ENCODE data around the gene TMEM37. TPM values are rescaled to one million over a fixed set of nuclear protein-coding genes. Genes with fewer than 3 reads are reported as not detected.

Gene TMEM37
- total and polyA plus RNA-seq, 7 experiments from 2014 or later = 0.37 to 4.2 (median 0.51) TPM; not detected in 2

- POLR2A ChIA-PET = no interaction called here
- peaks cover 0 to 48% (median 6%) of the 10 kb centered on the region in 5 donors for H3K27me3 Mint-ChIP-seq
Observed at GRCh38 chr2:119485336-119486110, 53.9 kb downstream of the TMEM37 start.

GRCh38 chr2:119486196-119486827 lies 54.7 kb downstream of the TMEM37 start:
- H3K4me3 ChIP-seq (ENCODE audit: low read length) = no peak overlapping the region
- Mint-ChIP-seq H3K9me3 (peaks cover 0 to 3% (median 0%) of the 10 kb centered on the region in 11 donors), H3K27me3 (peaks cover 0 to 51% (median 6%) of the 10 kb centered on the region in 5 donors), H3K4me1 (no peaks in the 10 kb centered on the region), H3K27ac (no peak overlapping the region), H3K36me3 (no peaks in the 10 kb centered on the region), H3K4me3 (no peak overlapping the region)
- H3K27ac ChIP-seq (ENCODE audit: low read depth, low read length) = no peak overlapping the region
- DNase-seq (no peak), ATAC-seq (no peak)
- H3K9me3 ChIP-seq (ENCODE audit: control insufficient read depth in 2 of 3, low read length in 3 of 3) = no peaks in the 10 kb centered on the region
- CTCF ChIA-PET = interaction anchor here (1.2 kb wide), 1 partner anchor 10 kb away, joined by 6 read pairs; no protein-coding TSS in a partner anchor
- H3K27me3 ChIP-seq (ENCODE audit: control insufficient read depth in 2 of 2, insufficient read depth in 2 of 2, low read length in 2 of 2) = no peaks in the 10 kb centered on the region
- no peaks in the 10 kb centered on the region for H3K4me1 ChIP-seq (ENCODE audit: control insufficient read depth in 2 of 2, insufficient read depth in 2 of 2, low read length in 2 of 2)
- POLR2A ChIA-PET = no interaction called here
- intact Hi-C loops (cut with micrococcal nuclease) = no loop called here
- no peaks in the 10 kb centered on the region for H3K36me3 ChIP-seq (ENCODE audit: control insufficient read depth in 2 of 3, insufficient read depth in 3 of 3, low read length in 3 of 3)

More at GRCh38 chr2:119485336-119486110, 53.9 kb downstream of the TMEM37 start:
- peaks cover 0 to 3% (median 0%) of the 10 kb centered on the region in 11 donors for H3K9me3 Mint-ChIP-seq
- no peak overlapping the region for H3K4me3 ChIP-seq (ENCODE audit: low read length)
- H3K4me3 Mint-ChIP-seq = no peak overlapping the region
- no peaks in the 10 kb centered on the region for H3K36me3 Mint-ChIP-seq
- H3K4me1 ChIP-seq (ENCODE audit: control insufficient read depth in 2 of 2, insufficient read depth in 2 of 2, low read length in 2 of 2) = no peaks in the 10 kb centered on the region
- intact Hi-C loops (cut with micrococcal nuclease) = no loop called here
- H3K4me1 Mint-ChIP-seq = no peaks in the 10 kb centered on the region
- no peak overlapping the region for H3K27ac ChIP-seq (ENCODE audit: low read depth, low read length)
- H3K36me3 ChIP-seq (ENCODE audit: control insufficient read depth in 2 of 3, insufficient read depth in 3 of 3, low read length in 3 of 3) = no peaks in the 10 kb centered on the region
- no peak for DNase-seq
- no peak for ATAC-seq
- no peaks in the 10 kb centered on the region for H3K9me3 ChIP-seq (ENCODE audit: control insufficient read depth in 2 of 3, low read length in 3 of 3)
- H3K27me3 ChIP-seq (ENCODE audit: control insufficient read depth in 2 of 2, insufficient read depth in 2 of 2, low read length in 2 of 2) = no peaks in the 10 kb centered on the region
- CTCF ChIA-PET = interaction anchor here (1.2 kb wide), 1 partner anchor 9 kb away, joined by 6 read pairs; no protein-coding TSS in a partner anchor
- H3K27ac Mint-ChIP-seq = no peak overlapping the region

DNA sequence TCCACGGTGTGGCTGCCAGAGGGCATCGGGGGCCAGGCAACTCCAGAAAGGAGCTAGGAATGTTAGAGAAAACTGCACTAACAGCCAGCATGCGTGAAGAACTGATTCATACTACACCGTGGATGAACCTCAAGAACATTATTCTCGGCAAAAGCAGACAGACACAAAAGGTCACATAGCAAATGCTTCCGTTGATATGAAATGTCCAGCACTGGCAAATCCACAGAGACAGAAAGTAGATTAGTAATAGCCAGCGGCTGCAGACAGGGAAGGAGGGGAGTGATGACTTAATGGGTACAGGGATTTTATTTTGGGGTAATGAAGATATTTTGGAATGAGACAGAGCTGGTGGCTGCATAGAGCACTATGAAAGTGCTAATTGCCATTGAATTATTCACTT lies 55.2 kb downstream of the TMEM37 start:
- H3K27me3 Mint-ChIP-seq = peaks cover 0 to 46% (median 6%) of the 10 kb centered on the region in 5 donors
- H3K4me3 Mint-ChIP-seq = no peak overlapping the region

DNA sequence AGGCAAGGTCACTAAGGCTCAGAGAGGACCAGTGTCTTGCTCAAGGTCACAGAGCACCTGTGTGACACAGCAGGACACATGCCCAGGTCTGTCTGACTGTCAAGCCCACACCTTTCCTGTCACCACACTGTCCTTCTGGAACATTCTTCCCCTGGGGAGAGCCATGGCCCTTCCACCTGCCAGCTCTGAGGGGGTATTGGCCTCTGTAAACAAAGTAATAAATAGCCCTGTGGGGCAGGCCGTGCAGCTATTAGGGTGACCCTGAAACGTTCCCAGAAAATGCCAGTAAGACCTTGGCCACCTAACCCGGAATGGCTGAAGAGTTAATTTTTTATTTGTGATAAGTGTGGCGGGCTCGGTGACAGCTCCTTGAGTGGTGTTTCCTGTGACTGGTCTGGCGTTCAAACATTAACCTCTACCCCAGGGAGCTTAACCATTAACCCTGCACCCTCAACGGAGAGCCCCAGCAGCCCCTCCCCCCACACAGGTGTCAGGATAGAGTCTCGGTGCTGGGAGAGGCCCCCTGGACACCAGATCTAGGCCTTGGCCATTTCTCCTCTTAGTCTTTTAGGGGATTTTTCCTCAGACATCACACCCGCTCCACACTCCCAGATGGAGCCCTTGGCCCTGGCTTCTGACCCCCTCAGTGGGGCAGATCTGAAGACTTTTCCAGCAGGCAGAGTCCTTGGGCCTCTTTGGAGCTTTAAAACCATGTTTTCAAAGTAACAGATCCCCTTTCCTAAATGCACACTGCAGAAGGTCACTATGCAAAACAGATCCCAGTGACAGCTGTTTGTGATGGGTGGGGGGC lies 56.0 kb downstream of the TMEM37 start:
- no peak for ATAC-seq
- Histone ChIP-seq H3K27ac (ENCODE audit: low read depth, low read length) (no peak overlapping the region), H3K4me1 (ENCODE audit: control insufficient read depth in 2 of 2, insufficient read depth in 2 of 2, low read length in 2 of 2) (no peaks in the 10 kb centered on the region), H3K27me3 (ENCODE audit: control insufficient read depth in 2 of 2, insufficient read depth in 2 of 2, low read length in 2 of 2) (no peaks in the 10 kb centered on the region), H3K4me3 (ENCODE audit: low read length) (no peak overlapping the region), H3K9me3 (ENCODE audit: control insufficient read depth in 2 of 3, low read length in 3 of 3) (no peaks in the 10 kb centered on the region), H3K36me3 (ENCODE audit: control insufficient read depth in 2 of 3, insufficient read depth in 3 of 3, low read length in 3 of 3) (no peaks in the 10 kb centered on the region)
- Mint-ChIP-seq H3K27ac (no peak overlapping the region), H3K36me3 (no peaks in the 10 kb centered on the region), H3K4me3 (no peak overlapping the region), H3K27me3 (peaks cover 0 to 46% (median 6%) of the 10 kb centered on the region in 5 donors), H3K9me3 (peaks cover 0 to 3% (median 0%) of the 10 kb centered on the region in 11 donors), H3K4me1 (no peaks in the 10 kb centered on the region)
- ChIA-PET POLR2A (no interaction called here), CTCF (no interaction called here)
- no peak for DNase-seq
- intact Hi-C loops (cut with micrococcal nuclease) = no loop called here

More for the DNA sequence above, 55.2 kb downstream of the TMEM37 start:
- no peak for DNase-seq
- no peak overlapping the region for H3K4me3 ChIP-seq (ENCODE audit: low read length)
- H3K36me3 Mint-ChIP-seq = no peaks in the 10 kb centered on the region
- H3K4me1 Mint-ChIP-seq = no peaks in the 10 kb centered on the region
- H3K27ac Mint-ChIP-seq = no peak overlapping the region
- intact Hi-C loops (cut with micrococcal nuclease) = no loop called here
- H3K4me1 ChIP-seq (ENCODE audit: control insufficient read depth in 2 of 2, insufficient read depth in 2 of 2, low read length in 2 of 2) = no peaks in the 10 kb centered on the region
- no peaks in the 10 kb centered on the region for H3K36me3 ChIP-seq (ENCODE audit: control insufficient read depth in 2 of 3, insufficient read depth in 3 of 3, low read length in 3 of 3)
- peaks cover 0 to 3% (median 0%) of the 10 kb centered on the region in 11 donors for H3K9me3 Mint-ChIP-seq
- ChIA-PET CTCF (no interaction called here), POLR2A (no interaction called here)
- H3K27me3 ChIP-seq (ENCODE audit: control insufficient read depth in 2 of 2, insufficient read depth in 2 of 2, low read length in 2 of 2) = no peaks in the 10 kb centered on the region
- H3K9me3 ChIP-seq (ENCODE audit: control insufficient read depth in 2 of 3, low read length in 3 of 3) = no peaks in the 10 kb centered on the region
- H3K27ac ChIP-seq (ENCODE audit: low read depth, low read length) = no peak overlapping the region
- no peak for ATAC-seq

Other genes starting within 250 kb of the TMEM37 start
- 1 to 10 TPM in 1 of 5 experiments, under 1 TPM in 4; 0.10 to 1.9 (median 0.16) TPM for gene STEAP3, start 208.0 kb upstream of the TMEM37 start, total RNA-seq
- gene STEAP3, start 208.0 kb upstream of the TMEM37 start, polyA plus RNA-seq = not detected
- gene C2orf76, start 65.0 kb upstream of the TMEM37 start, total RNA-seq = 1 to 10 TPM; 5.1 to 9.2 (median 8.5) TPM
- gene C2orf76, start 65.0 kb upstream of the TMEM37 start, polyA plus RNA-seq = 10 to 100 TPM; 17.1 to 19.2 TPM
- 100 to 1,000 TPM in 1 of 5 experiments, 10 to 100 TPM in 4; 29.3 to 111 (median 42.7) TPM for gene DBI, start 64.9 kb upstream of the TMEM37 start, total RNA-seq
- gene DBI, start 64.9 kb upstream of the TMEM37 start, polyA plus RNA-seq = 100 to 1,000 TPM; 221 to 253 TPM
- not detected for gene SCTR, start 92.6 kb downstream of the TMEM37 start, total RNA-seq
- not detected for gene SCTR, start 92.6 kb downstream of the TMEM37 start, polyA plus RNA-seq
- gene CFAP221, start 112.6 kb downstream of the TMEM37 start, total RNA-seq = not detected
- gene CFAP221, start 112.6 kb downstream of the TMEM37 start, polyA plus RNA-seq = not detected
- 10 to 100 TPM in 3 of 5 experiments, 1 to 10 TPM in 2; 5.5 to 38.1 (median 11.6) TPM for gene TMEM177, start 247.3 kb downstream of the TMEM37 start, total RNA-seq
- gene TMEM177, start 247.3 kb downstream of the TMEM37 start, polyA plus RNA-seq = 10 to 100 TPM; 15.4 to 27.6 TPM